H1 (cell line): ENCODE results near the gene SLCO4C1. TPM values are rescaled to one million over a fixed set of nuclear protein-coding genes. Genes with fewer than 3 reads are reported as not detected.

Experiments used
- CTCF ChIA-PET: fragments of 300-600 bp; sonication (Branson Sonifier 250); formaldehyde crosslinking; loops from one replicate; lab custom pipeline; 2021; ENCODE audit not compliant: partially characterized antibody; lab: Charles Lee
- POLR2A ChIA-PET: fragments of 300-600 bp; sonication (Branson Sonifier 250); formaldehyde crosslinking; loops from one replicate; lab custom pipeline; 2021; ENCODE audit warnings: inconsistent platforms; ENCODE audit not compliant: partially characterized antibody; lab: Charles Lee
- DNase-seq, 2 experiments: peaks; one replicate each; pipeline versions ENCODE4 v3.0.0 to v3.0.0-alpha.2; 2010 to 2022; ENCODE audit warnings: low spot score in 2 of 2, low read depth in 1 of 2, mixed read lengths in 1 of 2
- FAIRE-seq: peaks from 2 replicates; lab custom pipeline; 2011; peaks lifted over from hg19 to GRCh38; lab: Jason Lieb, UNC
- H2AFZ ChIP-seq: 2 replicates; pipeline ENCODE4 v1.8.1; 2012; ENCODE audit warnings: low read length, inconsistent platforms
- H2AK5ac ChIP-seq: 2 replicates; pipeline ENCODE4 v1.6.1; 2013; ENCODE audit warnings: low read depth, low read length
- H2BK120ac ChIP-seq: replicated peaks from 2 replicates; pipeline ENCODE3; 2013; ENCODE audit warnings: low read depth, low read length, inconsistent platforms
- H2BK12ac ChIP-seq: 2 replicates; pipeline ENCODE4 v1.6.1; 2013; ENCODE audit warnings: low read depth, low read length
- H2BK15ac ChIP-seq: 2 replicates; pipeline ENCODE4 v1.6.1; 2013; ENCODE audit warnings: low read length
- H2BK20ac ChIP-seq: 2 replicates; pipeline ENCODE4 v1.6.1; 2013; ENCODE audit warnings: low read length
- H2BK5ac ChIP-seq: 2 replicates; pipeline ENCODE4 v1.6.1; 2013; ENCODE audit warnings: low read depth, low read length
- H3K14ac ChIP-seq: 2 replicates; pipeline ENCODE4 v1.6.1; 2013; ENCODE audit warnings: inconsistent platforms; ENCODE audit not compliant: insufficient read length
- H3K18ac ChIP-seq: 2 replicates; pipeline ENCODE4 v1.6.1; 2013; ENCODE audit warnings: low read length; ENCODE audit errors: extremely low read depth
- H3K23ac ChIP-seq: 2 replicates; pipeline ENCODE4 v1.6.1; 2013; ENCODE audit warnings: inconsistent platforms; ENCODE audit not compliant: insufficient read length
- H3K23me2 ChIP-seq: 2 replicates; pipeline ENCODE4 v1.6.1; 2013; ENCODE audit warnings: low read depth, low read length
- H3K27ac ChIP-seq: 2 replicates; pipeline ENCODE4 v1.6.1; 2011; ENCODE audit warnings: low read depth, low read length, inconsistent platforms
- H3K27me3 ChIP-seq, 4 experiments: replicated peaks in 1 of 4; 1 replicate in 1 of 4; 2 replicates in 3 of 4; pipeline versions ENCODE4 v1.6.1 to v1.8.1; 2011 to 2013; ENCODE audit warnings: low read length in 3 of 4, mild to moderate bottlenecking in 3 of 4, inconsistent platforms in 2 of 4, mixed read lengths in 2 of 4, moderate library complexity in 1 of 4; ENCODE audit not compliant: control insufficient read depth in 3 of 4, insufficient read depth in 3 of 4; ENCODE audit errors: extremely low read depth in 1 of 4
- H3K36me3 ChIP-seq, 4 experiments: 2 replicates each; pipeline versions ENCODE4 v1.6.1 to v1.8.1; 2011 to 2013; ENCODE audit warnings: mild to moderate bottlenecking in 4 of 4, low read length in 3 of 4, moderate library complexity in 2 of 4, control low read depth in 1 of 4, inconsistent platforms in 1 of 4; ENCODE audit not compliant: insufficient read depth in 4 of 4, control insufficient read depth in 2 of 4
- H3K4ac ChIP-seq: replicated peaks from 2 replicates; pipeline ENCODE3; 2013; ENCODE audit warnings: low read length, low read depth, mixed read lengths, inconsistent platforms; ENCODE audit not compliant: insufficient read length
- H3K4me1 ChIP-seq, 4 experiments: replicated peaks in 1 of 4; 1 replicate in 1 of 4; 2 replicates in 3 of 4; pipeline versions ENCODE4 v1.6.1 to v1.8.1; 2011 to 2013; ENCODE audit warnings: low read length in 3 of 4, inconsistent platforms in 2 of 4, mixed read lengths in 1 of 4; ENCODE audit not compliant: insufficient read depth in 4 of 4, control insufficient read depth in 3 of 4
- H3K4me2 ChIP-seq, 2 experiments: 2 replicates each; pipeline versions ENCODE4 v1.6.1 to v1.8.1; 2011 to 2013; ENCODE audit warnings: low read depth in 2 of 2, low read length in 2 of 2, control low read depth in 1 of 2, inconsistent platforms in 1 of 2, mild to moderate bottlenecking in 1 of 2; ENCODE audit not compliant: insufficient read depth in 1 of 2
- H3K4me3 ChIP-seq, 4 experiments: fragments of 200-600, 300-600 bp in 1 of 4; sonication (generic), shearing (Covaris generic), sonication (Bioruptor Twin) in 1 of 4; 2 replicates each; pipeline versions ENCODE4 v1.5.1 to v1.8.1; 2011 to 2016; ENCODE audit warnings: low read length in 4 of 4, low read depth in 3 of 4, control low read depth in 2 of 4, inconsistent platforms in 2 of 4, mild to moderate bottlenecking in 2 of 4, mixed read lengths in 1 of 4, moderate library complexity in 1 of 4; ENCODE audit not compliant: insufficient read depth in 2 of 4; ENCODE audit errors: extremely low read depth in 1 of 4
- H3K56ac ChIP-seq: replicated peaks from 2 replicates; pipeline ENCODE3; 2013; ENCODE audit warnings: low read depth, mild to moderate bottlenecking, mixed read lengths, low read length, inconsistent platforms; ENCODE audit not compliant: insufficient read length
- H3K79me1 ChIP-seq: 2 replicates; pipeline ENCODE4 v1.6.1; 2013; ENCODE audit warnings: low read depth, low read length, control low read depth
- H3K79me2 ChIP-seq, 2 experiments: 2 replicates each; pipeline versions ENCODE4 v1.6.1 to v1.8.1; 2012 to 2013; ENCODE audit warnings: low read length in 2 of 2, mild to moderate bottlenecking in 2 of 2, inconsistent platforms in 1 of 2; ENCODE audit not compliant: insufficient read depth in 2 of 2, control insufficient read depth in 1 of 2
- H3K9ac ChIP-seq, 4 experiments: replicated peaks in 1 of 4; 1 replicate in 1 of 4; 2 replicates in 3 of 4; pipeline versions ENCODE4 v1.6.1 to v1.8.1; 2011 to 2013; ENCODE audit warnings: low read depth in 3 of 4, low read length in 3 of 4, control low read depth in 2 of 4, mild to moderate bottlenecking in 2 of 4, moderate library complexity in 2 of 4, inconsistent platforms in 1 of 4; ENCODE audit errors: extremely low read depth in 1 of 4
- H3K9me3 ChIP-seq, 2 experiments: 2 replicates each; pipeline versions ENCODE4 v1.6.1 to v1.8.1; 2012 to 2013; ENCODE audit warnings: mild to moderate bottlenecking in 2 of 2, moderate library complexity in 2 of 2, control low read depth in 1 of 2, inconsistent platforms in 1 of 2, low read depth in 1 of 2, low read length in 1 of 2, mixed read lengths in 1 of 2; ENCODE audit not compliant: insufficient read depth in 2 of 2
- H4K20me1 ChIP-seq, 2 experiments: replicated peaks in 1 of 2; 2 replicates each; pipeline versions ENCODE3 to v1.8.1; 2011 to 2013; ENCODE audit warnings: inconsistent platforms in 2 of 2, low read length in 2 of 2, mild to moderate bottlenecking in 1 of 2; ENCODE audit not compliant: insufficient read depth in 2 of 2, control insufficient read depth in 1 of 2
- H4K5ac ChIP-seq: 2 replicates; pipeline ENCODE4 v1.6.1; 2013; ENCODE audit warnings: low read length, low read depth, mixed read lengths, inconsistent platforms; ENCODE audit not compliant: insufficient read length
- H4K8ac ChIP-seq: 2 replicates; pipeline ENCODE4 v1.8.0; 2013; ENCODE audit warnings: mild to moderate bottlenecking, moderate library complexity, low read length, inconsistent platforms; ENCODE audit not compliant: insufficient read depth; ENCODE audit errors: extremely low read depth
- H4K91ac ChIP-seq: replicated peaks from 2 replicates; pipeline ENCODE3; 2013; ENCODE audit warnings: low read length, mixed read lengths, inconsistent platforms; ENCODE audit not compliant: insufficient read length
- EZH2 ChIP-seq: fragments of 200-600 bp; sonication (generic); IDR thresholded peaks from 2 replicates; pipeline ENCODE4 v1.7.1; 2012; ENCODE audit warnings: low read depth, mild to moderate bottlenecking, moderate library complexity, low read length, inconsistent platforms; ENCODE audit not compliant: severe bottlenecking
- WGBS, 2 experiments: shearing (Covaris generic) in 1 of 2; methylation state at CpG; one replicate each; pipeline versions ENCODE4 v1.1.6 to v1.1.7; 2013 to 2015; ENCODE audit warnings: low lambda C conversion rate in 2 of 2, mixed read lengths in 2 of 2, inconsistent platforms in 1 of 2, low coverage in 1 of 2, missing lambda C conversion rate in 1 of 2; ENCODE audit not compliant: insufficient replicate concordance in 2 of 2, insufficient coverage in 1 of 2, insufficient read length in 1 of 2; ENCODE audit errors: extremely low coverage in 1 of 2, missing lambda C conversion rate in 1 of 2; 5-methylcytosine and 5-hydroxymethylcytosine counted together
- polyA plus RNA-seq, 7 experiments: library from polyadenylated mRNA; depleted of rRNA in 3 of 7; stranded (reverse) in 5 of 7; unstranded in 2 of 7; fragments of >200 nt in 5 of 7; fragments of 200-250 nt in 2 of 7; gene quantifications; 1 replicate in 5 of 7; 2 replicates in 1 of 7; 4 replicates in 1 of 7; pipeline versions ENCODE4 v1.2.1 to v1.2.3, GENCODE V29; 2011 to 2013; ENCODE audit warnings: missing spikeins in 2 of 7, mixed read lengths in 2 of 7
- total RNA-seq: library from RNA; stranded (reverse); fragmentation: NEBNext Ultra II Directional; extraction: Animal tissue kit (Norgen Biotek cat#: 25700); gene quantifications from 2 replicates; pipeline ENCODE4 v1.2.1, GENCODE V29; 2021

Gene SLCO4C1
- total and polyA plus RNA-seq, 2 of the 8 experiments (the other 6 are each of a cell fraction or from before 2014, with no cell fraction given) = 1.3 to 4.9 TPM

GRCh38 chr5:102278231-102278630 is 17.9 kb downstream of the SLCO4C1 start:
- H3K4me3 ChIP-seq = no peak overlapping the region
- no peak overlapping the region for H2BK12ac ChIP-seq
- H4K91ac ChIP-seq = no peak overlapping the region
- H2BK20ac ChIP-seq = no peak overlapping the region
- no peak overlapping the region for H3K14ac ChIP-seq
- no peak overlapping the region for H4K5ac ChIP-seq
- H4K20me1 ChIP-seq = no peaks in the 10 kb centered on the region
- FAIRE-seq (no peak), DNase-seq (no peak)
- H3K9ac ChIP-seq = no peak overlapping the region
- no peaks in the 10 kb centered on the region for H3K4me1 ChIP-seq
- no peak overlapping the region for H2BK120ac ChIP-seq
- no peak overlapping the region for H3K23ac ChIP-seq
- no peak overlapping the region for H2BK15ac ChIP-seq
- H2AK5ac ChIP-seq = no peak overlapping the region
- POLR2A ChIA-PET = no interaction called here
- no peak overlapping the region for H3K4ac ChIP-seq
- H3K79me2 ChIP-seq = no peaks in the 10 kb centered on the region
- no peak overlapping the region for H4K8ac ChIP-seq
- H3K36me3 ChIP-seq = no peaks in the 10 kb centered on the region
- no peak overlapping the region for H2BK5ac ChIP-seq
- no peak overlapping the region for H3K4me2 ChIP-seq
- H3K18ac ChIP-seq = no peak overlapping the region
- no peaks in the 10 kb centered on the region for H3K9me3 ChIP-seq
- no peaks in the 10 kb centered on the region for H3K23me2 ChIP-seq
- WGBS, 2 experiments = 90% methylated on average over 2 of the region's 2 CpGs; no CpG with 5 or more reads in 1 of the 2 experiments
- no peaks in the 10 kb centered on the region for H3K27me3 ChIP-seq
- H3K27ac ChIP-seq = no peak overlapping the region
- CTCF ChIA-PET = interaction anchor here (1.6 kb wide), 1 partner anchor 19 kb away, joined by 3 read pairs; no protein-coding TSS in a partner anchor
- H3K79me1 ChIP-seq = no peaks in the 10 kb centered on the region; the same call in 1 of the 2 replicates
- H3K56ac ChIP-seq = no peak overlapping the region
- no peak overlapping the region for H2AFZ ChIP-seq
- no peak for TF ChIP-seq EZH2
